Measurements from ENCODE around the gene ZNF501. TPM values are rescaled to one million over a fixed set of nuclear protein-coding genes. Genes with fewer than 3 reads are reported as not detected.

ZNF501 gene
- total and polyA plus RNA-seq, 8 donors = 0.95 to 7.2 (median 2.7) TPM; not detected in 2

DNA sequence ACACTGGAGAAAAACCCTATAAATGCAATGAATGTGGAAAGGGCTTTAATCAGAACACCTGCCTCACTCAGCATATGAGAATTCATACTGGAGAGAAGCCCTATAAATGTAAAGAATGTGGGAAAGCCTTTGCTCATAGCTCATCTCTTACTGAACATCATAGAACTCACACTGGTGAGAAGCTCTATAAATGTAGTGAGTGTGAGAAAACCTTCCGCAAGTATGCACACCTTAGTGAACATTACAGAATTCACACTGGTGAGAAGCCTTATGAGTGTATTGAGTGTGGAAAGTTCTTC lies 7.4 kb upstream of the ZNF501 start:
- Histone ChIP-seq H3K4me1 (no peaks in the 10 kb centered on the region), H3K4me3 (no peak overlapping the region), H3K27ac (no peak overlapping the region), H3K9me3 (peaks cover 75 to 100% (median 96%) of the 10 kb centered on the region in 4 donors), H3K27me3 (no peaks in the 10 kb centered on the region), H3K36me3 (peaks cover 24 to 80% (median 54%) of the 10 kb centered on the region in 4 donors)
- intact Hi-C loops (cut with DNase I; ENCODE audit: low total_unique reads) = no loop called here
- WGBS, 5 donors = 97 to 100% (median 100%) methylated on average over 1 of the region's 1 CpG
- TF ChIP-seq POLR2AphosphoS5 (IDR thresholded peaks at IDR 0.05) (no peak), EP300 (IDR thresholded peaks at IDR 0.05) (no peak), POLR2A (IDR thresholded peaks at IDR 0.05) (no peak)
- TF ChIP-seq, protein P1, sequence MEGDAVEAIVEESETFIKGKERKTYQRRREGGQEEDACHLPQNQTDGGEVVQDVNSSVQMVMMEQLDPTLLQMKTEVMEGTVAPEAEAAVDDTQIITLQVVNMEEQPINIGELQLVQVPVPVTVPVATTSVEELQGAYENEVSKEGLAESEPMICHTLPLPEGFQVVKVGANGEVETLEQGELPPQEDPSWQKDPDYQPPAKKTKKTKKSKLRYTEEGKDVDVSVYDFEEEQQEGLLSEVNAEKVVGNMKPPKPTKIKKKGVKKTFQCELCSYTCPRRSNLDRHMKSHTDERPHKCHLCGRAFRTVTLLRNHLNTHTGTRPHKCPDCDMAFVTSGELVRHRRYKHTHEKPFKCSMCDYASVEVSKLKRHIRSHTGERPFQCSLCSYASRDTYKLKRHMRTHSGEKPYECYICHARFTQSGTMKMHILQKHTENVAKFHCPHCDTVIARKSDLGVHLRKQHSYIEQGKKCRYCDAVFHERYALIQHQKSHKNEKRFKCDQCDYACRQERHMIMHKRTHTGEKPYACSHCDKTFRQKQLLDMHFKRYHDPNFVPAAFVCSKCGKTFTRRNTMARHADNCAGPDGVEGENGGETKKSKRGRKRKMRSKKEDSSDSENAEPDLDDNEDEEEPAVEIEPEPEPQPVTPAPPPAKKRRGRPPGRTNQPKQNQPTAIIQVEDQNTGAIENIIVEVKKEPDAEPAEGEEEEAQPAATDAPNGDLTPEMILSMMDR (IDR thresholded peaks at IDR 0.05) = no peak
- DNase-seq = no peak

DNA sequence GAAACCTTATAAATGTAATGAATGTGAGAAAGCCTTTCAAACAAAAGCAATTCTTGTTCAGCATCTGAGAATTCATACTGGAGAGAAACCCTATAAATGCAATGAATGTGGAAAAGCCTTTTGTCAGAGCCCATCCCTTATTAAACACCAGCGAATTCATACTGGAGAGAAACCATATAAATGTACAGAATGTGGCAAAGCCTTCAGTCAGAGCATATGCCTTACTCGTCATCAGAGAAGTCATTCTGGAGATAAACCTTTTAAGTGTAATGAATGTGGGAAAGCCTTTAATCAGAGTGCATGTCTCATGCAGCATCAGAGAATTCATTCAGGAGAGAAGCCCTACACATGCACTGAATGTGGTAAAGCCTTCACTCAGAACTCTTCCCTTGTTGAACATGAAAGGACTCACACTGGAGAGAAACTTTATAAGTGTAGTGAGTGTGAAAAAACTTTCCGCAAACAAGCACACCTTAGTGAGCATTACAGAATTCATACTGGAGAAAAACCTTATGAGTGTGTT lies 5.3 kb downstream of the ZNF501 start:
- H3K36me3 ChIP-seq = peaks cover 20 to 62% (median 45%) of the 10 kb centered on the region in 4 donors
- WGBS, 5 donors = 86 to 98% (median 92%) methylated on average over 3 of the region's 3 CpGs
- no peak for DNase-seq
- no peak overlapping the region for H3K4me3 ChIP-seq
- intact Hi-C loops (cut with DNase I; ENCODE audit: low total_unique reads) = no loop called here
- H3K27ac ChIP-seq = no peak overlapping the region
- TF ChIP-seq, protein P1 (IDR thresholded peaks at IDR 0.05) = no peak
- TF ChIP-seq POLR2A (IDR thresholded peaks at IDR 0.05) (no peak), POLR2AphosphoS5 (IDR thresholded peaks at IDR 0.05) (no peak), EP300 (IDR thresholded peaks at IDR 0.05) (no peak)
- peaks cover 0 to 10% (median 4%) of the 10 kb centered on the region in 4 donors for H3K4me1 ChIP-seq
- peaks cover 48 to 96% (median 88%) of the 10 kb centered on the region in 4 donors for H3K9me3 ChIP-seq
- H3K27me3 ChIP-seq = no peaks in the 10 kb centered on the region

DNA sequence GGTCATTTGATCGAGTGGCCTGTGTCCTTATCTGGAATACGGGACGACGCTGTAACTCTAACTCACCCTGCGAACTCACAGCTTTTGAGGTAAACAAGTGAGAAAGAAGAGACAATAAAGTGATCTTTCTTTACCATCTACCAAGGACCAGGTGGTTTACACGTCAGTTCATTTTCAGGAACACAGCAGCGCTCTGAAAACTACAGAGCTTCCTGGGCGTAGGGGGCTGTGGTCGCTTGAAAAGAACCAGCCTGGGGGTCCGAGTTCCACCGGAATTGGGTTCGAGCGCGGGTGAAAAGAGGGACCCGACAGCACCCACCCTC lies 31.6 kb downstream of the ZNF501 start:
- Histone ChIP-seq H3K9me3 (peaks cover 0 to 29% (median 12%) of the 10 kb centered on the region in 4 donors), H3K27me3 (no peaks in the 10 kb centered on the region), H3K4me3 (peak overlapping the region; percentile 63 to 91 (median 87)), H3K36me3 (peaks cover 3 to 23% (median 15%) of the 10 kb centered on the region in 4 donors), H3K4me1 (peaks cover 5 to 28% (median 23%) of the 10 kb centered on the region in 4 donors), H3K27ac (peak overlapping the region; percentile 67 to 87 (median 78))
- WGBS, 5 donors = 1 to 3% (median 1%) methylated on average over 15 of the region's 15 CpGs
- TF ChIP-seq EP300 (IDR thresholded peaks at IDR 0.05) = no peak
- no peak for TF ChIP-seq POLR2A (IDR thresholded peaks at IDR 0.05)
- TF ChIP-seq, protein P1 (IDR thresholded peaks at IDR 0.05) = no peak
- no peak for TF ChIP-seq POLR2AphosphoS5 (IDR thresholded peaks at IDR 0.05)
- DNase-seq = no peak
- intact Hi-C loops (cut with DNase I; ENCODE audit: low total_unique reads) = no loop called here

DNA sequence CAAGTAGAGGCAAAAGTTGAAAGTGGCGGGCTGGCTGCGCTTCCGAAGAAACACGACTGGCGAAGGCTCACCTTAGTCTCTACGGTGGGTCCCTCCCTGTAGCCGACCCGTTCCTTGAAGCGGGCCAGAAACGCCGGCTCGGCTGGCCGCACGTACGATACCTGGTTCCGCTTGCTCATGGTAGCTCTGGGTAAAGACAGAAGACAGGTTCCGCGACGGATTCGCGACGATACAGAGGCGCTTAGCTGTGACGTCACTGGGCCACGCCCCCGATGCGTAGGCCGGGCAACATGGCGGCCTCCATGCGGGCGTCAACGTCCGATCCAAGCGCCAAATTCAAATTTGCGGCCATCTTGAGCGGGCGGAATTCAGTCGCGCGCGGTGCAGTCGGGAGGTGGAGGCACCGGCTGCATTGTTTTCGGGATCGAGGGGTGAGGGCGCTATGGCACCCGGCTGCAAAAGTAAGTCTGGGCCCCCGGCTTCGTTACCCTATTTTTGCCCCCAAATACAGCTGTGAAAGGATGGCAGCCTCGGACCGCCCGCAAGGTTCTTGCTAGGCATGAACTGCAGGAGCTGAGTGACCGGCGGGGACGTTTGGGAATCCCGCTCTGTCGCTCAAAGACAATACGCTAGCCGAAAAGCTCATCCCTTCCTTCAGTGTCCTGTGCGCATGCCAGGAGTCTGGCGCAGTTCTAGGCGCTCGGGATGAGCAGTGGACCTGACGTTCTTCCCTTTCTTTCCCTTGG lies 32.2 kb downstream of the ZNF501 start, which contains the start of the genes KIAA1143 and KIF15:
Gene KIAA1143 (minus strand): TSS at position 196 of the 746 bp plus-strand sequence. CDS start 17 bp downstream, at position 179.
Gene KIF15 (plus strand): TSS at position 371 of the 746 bp plus-strand sequence. CDS start 72 bp downstream, at position 443.
- Histone ChIP-seq H3K4me3 (peak within 1 kb of the TSS; percentile 63 to 91 (median 87)), H3K27me3 (no peaks in the 10 kb centered on the region), H3K36me3 (peaks cover 0 to 19% (median 13%) of the 10 kb centered on the region in 4 donors), H3K4me1 (peaks cover 5 to 28% (median 23%) of the 10 kb centered on the region in 4 donors), H3K27ac (peak within 1 kb of the TSS; percentile 67 to 87 (median 78)), H3K9me3 (peaks cover 0 to 24% (median 12%) of the 10 kb centered on the region in 4 donors)
- DNase-seq = peak; percentile 97 to 99
- intact Hi-C loops (cut with DNase I; ENCODE audit: low total_unique reads) = no loop called here
- TF ChIP-seq POLR2AphosphoS5 (IDR thresholded peaks at IDR 0.05) = peak; percentile 88 to 97 (median 89)
- no peak for TF ChIP-seq EP300 (IDR thresholded peaks at IDR 0.05)
- TF ChIP-seq, protein P1 (IDR thresholded peaks at IDR 0.05) = no peak
- 1 to 2% (median 1%) methylated on average over 53 to 64 of the region's 64 CpGs for WGBS, 5 donors
